GM21367 (cell line): ENCODE measurements around the gene DYNLT1.
"Not testable (repeated sequence)": the region's sequence is repeated elsewhere in the genome, so short reads cannot be mapped to it uniquely, and the experiment has no call there.

Experiments used
- ATAC-seq: cut with Tn5 transposase; IDR thresholded peaks from one replicate; pipeline ENCODE4 v1.9.1; 2021; ENCODE audit not compliant: unreplicated experiment

DYNLT1 gene

GRCh38 chr6:158644231-158645063, at the start of gene DYNLT1:
Gene DYNLT1, minus strand, starts transcription at chr6:158644743. Its CDS starts 35 bp downstream, at chr6:158644708.
- peak; percentile 44 for ATAC-seq

GRCh38 chr6:158688860-158689259, 44.3 kb upstream of the DYNLT1 start:
- no peak for ATAC-seq

GRCh38 chr6:158687506-158687905, 43.0 kb upstream of the DYNLT1 start:
- no peak for ATAC-seq

GRCh38 chr6:158686791-158687381, 42.3 kb upstream of the DYNLT1 start:
- peak; percentile 66 for ATAC-seq

- no peak for ATAC-seq
These were observed 41.8 kb upstream of the DYNLT1 start for GRCh38 chr6:158686311-158686710.

- ATAC-seq = no peak
These were observed 40.3 kb upstream of the DYNLT1 start for GRCh38 chr6:158684745-158685324.

- ATAC-seq = no peak
These were observed 39.8 kb upstream of the DYNLT1 start for GRCh38 chr6:158684311-158684710.

- ATAC-seq = no peak
These were observed 35.9 kb upstream of the DYNLT1 start for GRCh38 chr6:158680481-158680880.

- ATAC-seq = no peak
These were observed 35.5 kb upstream of the DYNLT1 start for GRCh38 chr6:158680015-158680414.

GRCh38 chr6:158677906-158678578, 33.5 kb upstream of the DYNLT1 start:
- no peak for ATAC-seq

GRCh38 chr6:158677094-158677493, 32.6 kb upstream of the DYNLT1 start:
- ATAC-seq = not testable (repeated sequence)

- no peak for ATAC-seq
These were observed 30.0 kb upstream of the DYNLT1 start for GRCh38 chr6:158674342-158675131.

GRCh38 chr6:158672726-158673125, 28.2 kb upstream of the DYNLT1 start:
- no peak for ATAC-seq

GRCh38 chr6:158672119-158672518, 27.6 kb upstream of the DYNLT1 start:
- ATAC-seq = not testable (repeated sequence)

- no peak for ATAC-seq
These were observed 24.8 kb upstream of the DYNLT1 start for GRCh38 chr6:158669145-158670035.

GRCh38 chr6:158668707-158669103, 24.2 kb upstream of the DYNLT1 start:
- no peak for ATAC-seq

- ATAC-seq = no peak
These were observed 22.9 kb upstream of the DYNLT1 start for GRCh38 chr6:158667360-158667981.

- no peak for ATAC-seq
These were observed 22.3 kb upstream of the DYNLT1 start for GRCh38 chr6:158666628-158667359.

- no peak for ATAC-seq
These were observed 20.8 kb upstream of the DYNLT1 start for GRCh38 chr6:158665332-158665731.
